ENCODE results near the gene TMEM191C. TPM values are rescaled to one million over a fixed set of nuclear protein-coding genes. Genes with fewer than 3 reads are reported as not detected.

The TMEM191C gene
- total RNA-seq, 1 donor = 0.72 TPM

DNA sequence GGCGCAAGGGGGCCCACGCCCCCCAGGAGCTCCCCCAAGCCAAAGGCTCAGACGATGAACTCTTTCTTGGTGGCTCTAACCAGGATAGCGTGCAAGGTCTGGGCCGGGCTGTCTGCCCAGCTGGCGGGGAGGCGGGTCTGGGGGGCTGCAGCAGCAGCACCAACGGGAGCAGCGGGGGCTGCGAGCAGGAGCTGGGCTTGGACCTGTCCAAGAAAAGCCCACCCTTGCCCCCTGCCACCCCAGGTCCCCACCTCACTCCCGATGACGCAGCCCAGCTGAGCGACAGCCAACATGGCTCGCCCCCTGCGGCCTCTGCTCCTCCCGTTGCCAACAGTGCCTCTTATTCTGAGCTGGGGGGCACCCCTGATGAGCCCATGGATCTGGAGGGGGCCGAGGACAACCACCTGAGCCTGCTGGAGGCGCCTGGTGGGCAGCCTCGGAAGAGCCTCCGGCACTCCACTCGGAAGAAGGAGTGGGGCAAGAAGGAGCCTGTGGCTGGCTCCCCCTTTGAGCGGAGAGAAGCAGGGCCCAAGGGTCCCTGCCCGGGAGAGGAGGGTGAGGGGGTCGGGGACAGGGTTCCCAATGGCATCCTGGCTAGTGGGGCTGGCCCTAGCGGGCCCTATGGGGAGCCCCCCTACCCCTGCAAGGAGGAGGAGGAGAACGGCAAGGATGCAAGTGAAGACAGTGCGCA is 21.6 kb upstream of the TMEM191C start:
- DNase-seq (ENCODE audit: insufficient read length, low spot score, missing footprints) = no peak
- TF ChIP-seq, protein P1, sequence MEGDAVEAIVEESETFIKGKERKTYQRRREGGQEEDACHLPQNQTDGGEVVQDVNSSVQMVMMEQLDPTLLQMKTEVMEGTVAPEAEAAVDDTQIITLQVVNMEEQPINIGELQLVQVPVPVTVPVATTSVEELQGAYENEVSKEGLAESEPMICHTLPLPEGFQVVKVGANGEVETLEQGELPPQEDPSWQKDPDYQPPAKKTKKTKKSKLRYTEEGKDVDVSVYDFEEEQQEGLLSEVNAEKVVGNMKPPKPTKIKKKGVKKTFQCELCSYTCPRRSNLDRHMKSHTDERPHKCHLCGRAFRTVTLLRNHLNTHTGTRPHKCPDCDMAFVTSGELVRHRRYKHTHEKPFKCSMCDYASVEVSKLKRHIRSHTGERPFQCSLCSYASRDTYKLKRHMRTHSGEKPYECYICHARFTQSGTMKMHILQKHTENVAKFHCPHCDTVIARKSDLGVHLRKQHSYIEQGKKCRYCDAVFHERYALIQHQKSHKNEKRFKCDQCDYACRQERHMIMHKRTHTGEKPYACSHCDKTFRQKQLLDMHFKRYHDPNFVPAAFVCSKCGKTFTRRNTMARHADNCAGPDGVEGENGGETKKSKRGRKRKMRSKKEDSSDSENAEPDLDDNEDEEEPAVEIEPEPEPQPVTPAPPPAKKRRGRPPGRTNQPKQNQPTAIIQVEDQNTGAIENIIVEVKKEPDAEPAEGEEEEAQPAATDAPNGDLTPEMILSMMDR (IDR thresholded peaks at IDR 0.05; ENCODE audit: extremely low read depth, low read depth, low read length) = no peak
- Histone ChIP-seq H3K4me2 (ENCODE audit: insufficient read depth, low read length) (no peak overlapping the region), H3K9me3 (ENCODE audit: low read depth, low read length) (no peaks in the 10 kb centered on the region), H3K27ac (ENCODE audit: low read depth, low read length) (no peak overlapping the region), H3K79me2 (ENCODE audit: insufficient read depth, low read length) (no peaks in the 10 kb centered on the region), H3K36me3 (ENCODE audit: insufficient read depth, low read length) (no peaks in the 10 kb centered on the region), H2AFZ (ENCODE audit: low read length) (no peak overlapping the region), H3K4me1 (ENCODE audit: insufficient read depth, low read length) (no peaks in the 10 kb centered on the region), H3K4me3 (ENCODE audit: insufficient read depth, low read length) (no peak overlapping the region), H4K20me1 (ENCODE audit: insufficient read depth, low read length) (peaks cover 18% of the 10 kb centered on the region), H3K27me3 (ENCODE audit: insufficient read depth, low read length) (no peaks in the 10 kb centered on the region)

DNA sequence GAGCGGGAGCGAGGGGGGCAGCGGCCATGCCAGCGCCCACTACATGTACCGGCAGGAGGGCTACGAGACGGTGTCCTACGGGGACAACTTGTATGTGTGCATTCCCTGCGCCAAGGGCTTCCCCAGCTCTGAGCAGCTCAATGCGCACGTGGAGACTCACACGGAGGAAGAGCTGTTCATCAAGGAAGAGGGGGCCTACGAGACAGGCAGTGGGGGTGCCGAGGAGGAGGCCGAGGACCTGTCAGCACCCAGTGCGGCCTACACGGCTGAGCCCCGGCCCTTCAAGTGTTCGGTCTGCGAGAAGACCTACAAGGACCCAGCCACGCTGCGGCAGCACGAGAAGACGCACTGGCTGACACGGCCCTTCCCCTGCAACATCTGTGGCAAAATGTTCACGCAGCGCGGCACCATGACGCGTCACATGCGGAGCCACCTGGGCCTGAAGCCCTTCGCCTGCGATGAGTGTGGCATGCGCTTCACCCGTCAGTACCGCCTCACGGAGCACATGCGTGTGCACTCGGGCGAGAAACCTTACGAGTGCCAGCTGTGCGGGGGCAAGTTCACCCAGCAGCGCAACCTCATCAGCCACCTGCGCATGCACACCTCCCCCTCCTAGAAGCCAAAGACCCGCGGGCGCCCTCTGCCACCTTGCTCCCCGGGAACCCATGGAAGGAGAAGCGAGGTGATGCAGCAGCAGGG is 20.9 kb upstream of the TMEM191C start:
- TF ChIP-seq, protein P1 (IDR thresholded peaks at IDR 0.05; ENCODE audit: extremely low read depth, low read depth, low read length) = no peak
- Histone ChIP-seq H3K4me3 (ENCODE audit: insufficient read depth, low read length) (no peak overlapping the region), H3K4me1 (ENCODE audit: insufficient read depth, low read length) (no peaks in the 10 kb centered on the region), H3K9me3 (ENCODE audit: low read depth, low read length) (no peaks in the 10 kb centered on the region), H2AFZ (ENCODE audit: low read length) (no peak overlapping the region), H4K20me1 (ENCODE audit: insufficient read depth, low read length) (peaks cover 18% of the 10 kb centered on the region), H3K27me3 (ENCODE audit: insufficient read depth, low read length) (no peaks in the 10 kb centered on the region), H3K79me2 (ENCODE audit: insufficient read depth, low read length) (no peaks in the 10 kb centered on the region), H3K4me2 (ENCODE audit: insufficient read depth, low read length) (no peak overlapping the region), H3K27ac (ENCODE audit: low read depth, low read length) (no peak overlapping the region), H3K36me3 (ENCODE audit: insufficient read depth, low read length) (no peaks in the 10 kb centered on the region)
- DNase-seq (ENCODE audit: insufficient read length, low spot score, missing footprints) = no peak

DNA sequence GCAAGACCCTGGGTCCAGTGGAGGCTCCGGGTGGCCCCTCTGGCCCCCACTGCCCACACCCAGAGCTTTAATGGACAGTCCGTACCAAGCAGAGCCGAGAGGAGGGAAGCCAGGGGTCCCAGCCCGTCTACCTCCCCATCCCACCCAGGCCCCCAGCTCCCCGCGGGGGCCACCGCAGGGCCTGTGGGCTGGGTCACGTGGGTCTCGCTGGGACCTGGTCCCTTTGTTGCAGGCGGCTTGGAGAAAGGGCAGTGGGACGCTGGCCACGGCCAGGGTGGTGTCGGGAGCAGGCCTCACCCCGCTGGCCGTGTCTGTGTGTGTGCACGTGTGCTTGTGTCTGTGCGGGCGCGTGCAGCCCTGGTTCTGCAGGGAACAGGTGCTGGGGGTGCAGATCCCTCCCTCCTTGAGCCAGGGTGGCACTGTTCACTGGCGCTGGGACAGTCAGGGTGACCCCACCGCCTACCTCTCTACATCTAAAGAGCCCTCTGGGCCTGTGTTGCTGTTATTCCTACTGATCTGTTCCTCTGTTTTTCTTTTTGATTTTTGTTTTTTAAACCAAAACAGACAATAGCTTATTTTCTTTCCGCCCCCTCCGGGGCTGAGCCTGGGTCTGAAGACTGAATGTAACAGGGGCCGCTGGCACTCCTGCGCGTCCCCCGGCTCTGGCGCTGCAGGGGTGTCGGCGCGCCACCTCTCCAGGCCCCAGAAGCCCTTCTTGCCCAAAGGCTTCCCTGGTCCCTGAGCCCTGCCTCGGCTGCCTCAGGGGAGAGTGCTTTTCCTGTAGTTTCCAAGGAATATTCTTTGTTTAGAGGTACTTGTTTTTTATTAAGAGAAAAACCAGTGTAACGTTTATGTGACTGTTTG is 20.1 kb upstream of the TMEM191C start:
- H4K20me1 ChIP-seq (ENCODE audit: insufficient read depth, low read length) = peaks cover 18% of the 10 kb centered on the region

More for the DNA sequence above, 20.1 kb upstream of the TMEM191C start:
- Histone ChIP-seq H3K27ac (ENCODE audit: low read depth, low read length) (no peak overlapping the region), H2AFZ (ENCODE audit: low read length) (no peak overlapping the region), H3K36me3 (ENCODE audit: insufficient read depth, low read length) (no peaks in the 10 kb centered on the region), H3K4me2 (ENCODE audit: insufficient read depth, low read length) (no peak overlapping the region), H3K27me3 (ENCODE audit: insufficient read depth, low read length) (no peaks in the 10 kb centered on the region), H3K79me2 (ENCODE audit: insufficient read depth, low read length) (no peaks in the 10 kb centered on the region), H3K4me3 (ENCODE audit: insufficient read depth, low read length) (no peak overlapping the region), H3K9me3 (ENCODE audit: low read depth, low read length) (no peaks in the 10 kb centered on the region), H3K4me1 (ENCODE audit: insufficient read depth, low read length) (no peaks in the 10 kb centered on the region)
- no peak for DNase-seq (ENCODE audit: insufficient read length, low spot score, missing footprints)
- TF ChIP-seq, protein P1 (IDR thresholded peaks at IDR 0.05; ENCODE audit: extremely low read depth, low read depth, low read length) = no peak

All from osteoblast (primary cell).